Measurements from ENCODE around the gene RPS6KA3. TPM values are rescaled to one million over a fixed set of nuclear protein-coding genes. Genes with fewer than 3 reads are reported as not detected.

RPS6KA3 gene
- total RNA-seq, 1 donor from 2014 or later = 57.4 TPM

- peaks cover 11% of the 10 kb centered on the region for H3K36me3 Mint-ChIP-seq
- no peak overlapping the region for H3K27ac Mint-ChIP-seq
- H3K27me3 Mint-ChIP-seq = no peaks in the 10 kb centered on the region
- H3K4me1 Mint-ChIP-seq (ENCODE audit: unreplicated experiment) = no peaks in the 10 kb centered on the region
- no peak for TF ChIP-seq CTCF (conservative IDR thresholded peaks at IDR 0.05)
- H3K4me3 Mint-ChIP-seq = no peak overlapping the region
- H3K9me3 Mint-ChIP-seq = no peaks in the 10 kb centered on the region
- DNase-seq (ENCODE audit: extremely low spot score, unreplicated experiment) = no peak
Observed at GRCh38 chrX:20228245-20228644, 38.5 kb downstream of the RPS6KA3 start.

- TF ChIP-seq CTCF (conservative IDR thresholded peaks at IDR 0.05) = no peak
- Mint-ChIP-seq H3K27ac (no peak overlapping the region), H3K27me3 (no peaks in the 10 kb centered on the region), H3K4me3 (no peak overlapping the region), H3K36me3 (peaks cover 7% of the 10 kb centered on the region), H3K4me1 (ENCODE audit: unreplicated experiment) (no peaks in the 10 kb centered on the region), H3K9me3 (no peaks in the 10 kb centered on the region)
- DNase-seq (ENCODE audit: extremely low spot score, unreplicated experiment) = no peak
Observed at GRCh38 chrX:20227116-20227515, 39.6 kb downstream of the RPS6KA3 start.

DNA sequence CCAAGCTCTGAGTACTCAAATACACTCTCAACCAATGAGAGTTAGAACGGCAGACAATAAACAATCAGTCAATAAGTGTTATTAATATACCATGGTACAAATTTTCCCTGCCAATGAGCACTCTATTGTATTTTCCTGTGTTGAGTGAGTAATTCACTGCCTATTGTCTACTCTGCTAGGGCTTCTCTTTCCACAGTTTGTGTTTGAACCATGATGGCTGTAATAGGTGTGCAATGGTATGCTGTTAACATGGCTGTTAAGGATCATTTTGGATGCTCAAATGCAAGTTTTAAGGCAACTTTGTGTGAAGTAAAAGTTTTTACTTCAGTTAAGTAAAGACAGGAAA is 41.2 kb downstream of the RPS6KA3 start:
- no peaks in the 10 kb centered on the region for H3K27me3 Mint-ChIP-seq
- no peak overlapping the region for H3K27ac Mint-ChIP-seq
- no peak for DNase-seq (ENCODE audit: extremely low spot score, unreplicated experiment)
- H3K9me3 Mint-ChIP-seq = no peaks in the 10 kb centered on the region
- no peak for TF ChIP-seq CTCF (conservative IDR thresholded peaks at IDR 0.05)
- H3K36me3 Mint-ChIP-seq = peaks cover 5% of the 10 kb centered on the region
- no peaks in the 10 kb centered on the region for H3K4me1 Mint-ChIP-seq (ENCODE audit: unreplicated experiment)
- no peak overlapping the region for H3K4me3 Mint-ChIP-seq

DNA sequence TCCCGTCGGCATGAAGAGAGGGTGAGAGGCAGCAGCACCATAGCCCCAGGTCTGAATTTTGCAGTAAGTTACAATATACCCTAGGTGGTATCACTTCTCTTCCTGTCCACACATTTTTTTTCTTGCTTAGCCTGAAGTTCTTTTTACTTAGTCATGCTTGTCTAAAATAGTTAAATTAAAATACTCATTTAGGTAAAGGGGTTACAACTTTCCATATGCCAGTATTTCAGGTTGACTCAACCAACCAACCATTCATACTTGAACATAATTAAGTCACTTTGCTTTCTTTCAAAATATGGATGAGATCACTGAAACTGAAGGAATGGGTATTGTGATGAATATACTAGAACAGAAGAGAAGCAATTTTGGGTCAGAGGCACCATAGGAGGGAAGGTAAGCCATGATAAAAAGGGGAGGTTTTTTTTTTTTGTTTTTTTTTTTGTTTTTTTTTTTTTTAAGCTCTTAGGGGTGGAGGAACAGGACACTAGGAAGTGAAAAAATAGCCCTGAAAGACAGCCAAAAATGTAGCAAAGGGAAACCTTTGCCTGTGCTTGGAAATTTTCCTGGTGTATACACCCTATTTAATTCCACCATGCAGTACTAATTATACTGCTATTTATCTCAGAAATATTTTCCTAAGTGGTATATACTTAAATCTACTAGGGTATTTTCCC is 41.8 kb downstream of the RPS6KA3 start:
- Mint-ChIP-seq H3K4me3 (no peak overlapping the region), H3K9me3 (no peaks in the 10 kb centered on the region), H3K36me3 (peaks cover under 1% of the 10 kb centered on the region), H3K27ac (no peak overlapping the region), H3K27me3 (no peaks in the 10 kb centered on the region), H3K4me1 (ENCODE audit: unreplicated experiment) (no peaks in the 10 kb centered on the region)
- no peak for TF ChIP-seq CTCF (conservative IDR thresholded peaks at IDR 0.05)
- no peak for DNase-seq (ENCODE audit: extremely low spot score, unreplicated experiment)

GRCh38 chrX:20221902-20222301 is 44.8 kb downstream of the RPS6KA3 start:
- H3K4me1 Mint-ChIP-seq (ENCODE audit: unreplicated experiment) = peaks cover 3% of the 10 kb centered on the region
- TF ChIP-seq CTCF (conservative IDR thresholded peaks at IDR 0.05) = no peak
- H3K9me3 Mint-ChIP-seq = no peaks in the 10 kb centered on the region
- H3K4me3 Mint-ChIP-seq = no peak overlapping the region
- H3K27me3 Mint-ChIP-seq = no peaks in the 10 kb centered on the region
- H3K36me3 Mint-ChIP-seq = no peaks in the 10 kb centered on the region
- no peak for DNase-seq (ENCODE audit: extremely low spot score, unreplicated experiment)
- H3K27ac Mint-ChIP-seq = no peak overlapping the region
